HCT116 (cell line): Measurements from ENCODE around the gene SLC17A4. TPM values are rescaled to one million over a fixed set of nuclear protein-coding genes. Genes with fewer than 3 reads are reported as not detected.

Experiments
- ATAC-seq: fragments of 200-7000 bp; cut with Tn5 transposase; 2 replicates; pipeline ENCODE4 v1.9.1; 2020; ENCODE audit warnings: mild to moderate bottlenecking, moderate library complexity
- BruUV-seq: library from RNA; stranded (reverse); fragments of 400-500 nt; replicated peaks from 2 replicates; lab custom pipeline; 2021; lab: Mats Ljungman, UMichigan
- CTCF ChIA-PET: fragments of 300-600 bp; sonication (Branson Sonifier 250); formaldehyde crosslinking; loops from one replicate; lab custom pipeline; 2021; ENCODE audit warnings: antibody characterized with exemption; lab: Charles Lee
- POLR2A ChIA-PET: fragments of 300-600, 350-600 bp; sonication (Branson Sonifier 250); formaldehyde crosslinking; loops from one replicate; lab custom pipeline; 2021; ENCODE audit warnings: antibody characterized with exemption; lab: Charles Lee
- RAD21 ChIA-PET, 2 experiments: fragments of 300-600 bp; sonication (Branson Sonifier 250); formaldehyde crosslinking; loops; one replicate each; lab custom pipeline; 2023; ENCODE audit warnings: low total read pairs in 2 of 2; ENCODE audit not compliant: uncharacterized antibody in 2 of 2, unreplicated experiment in 2 of 2, low non-redundant PET in 1 of 2; lab: Charles Lee
- DNase-seq: peaks from one replicate; pipeline ENCODE4 v3.0.0-alpha.2; 2010; ENCODE audit warnings: low read depth, low spot score
- H2AFZ ChIP-seq: fragments of 200-600 bp; shearing (Covaris generic), sonication (generic); 2 replicates; pipeline ENCODE4 v1.6.1; 2017; ENCODE audit warnings: low read depth, mixed run types, mixed read lengths, antibody characterized with exemption, low read length; ENCODE audit not compliant: poor library complexity, severe bottlenecking
- H3K27ac ChIP-seq: 2 replicates; pipeline ENCODE4 v1.5.1; 2012; ENCODE audit warnings: low read depth, low read length
- H3K27me3 ChIP-seq: fragments of 200-600 bp; sonication (generic); 2 replicates; pipeline ENCODE4 v1.6.1; 2016; ENCODE audit warnings: mixed run types, low read length, mixed read lengths; ENCODE audit not compliant: insufficient read depth
- H3K36me3 ChIP-seq, 2 experiments: fragments of 200-500 bp in 1 of 2; fragments of 200-600 bp in 1 of 2; sonication (Bioruptor generic) in 1 of 2; sonication (generic) in 1 of 2; 2 replicates each; pipeline versions ENCODE4 v1.5.1 to v1.6.1; 2014 to 2016; ENCODE audit warnings: low read length in 2 of 2, inconsistent platforms in 1 of 2, mixed read lengths in 1 of 2, mixed run types in 1 of 2; ENCODE audit not compliant: insufficient read depth in 2 of 2, control insufficient read depth in 1 of 2
- H3K4me1 ChIP-seq, 2 experiments: fragments of 200-600 bp in 1 of 2; sonication (generic) in 1 of 2; 2 replicates each; pipeline versions ENCODE4 v1.5.1 to v1.6.1; 2012 to 2017; ENCODE audit warnings: low read length in 2 of 2, inconsistent platforms in 1 of 2, mild to moderate bottlenecking in 1 of 2, mixed read lengths in 1 of 2, mixed run types in 1 of 2, moderate library complexity in 1 of 2; ENCODE audit not compliant: insufficient read depth in 2 of 2, control insufficient read depth in 1 of 2
- H3K4me2 ChIP-seq: fragments of 200-600 bp; sonication (generic); 2 replicates; pipeline ENCODE4 v1.6.1; 2017; ENCODE audit warnings: mixed run types, low read length, mixed read lengths
- H3K4me3 ChIP-seq, 2 experiments: fragments of 200-600 bp in 1 of 2; sonication (generic) in 1 of 2; replicated peaks in 1 of 2; 2 replicates each; pipeline ENCODE4 v1.5.1; 2011 to 2016; ENCODE audit warnings: low read length in 2 of 2, control low read depth in 1 of 2, low read depth in 1 of 2, mild to moderate bottlenecking in 1 of 2, mixed read lengths in 1 of 2, mixed run types in 1 of 2
- H3K79me2 ChIP-seq: fragments of 200-600 bp; sonication (generic); 2 replicates; pipeline ENCODE4 v1.6.1; 2017; ENCODE audit warnings: mild to moderate bottlenecking, mixed run types, low read length, moderate library complexity, mixed read lengths; ENCODE audit not compliant: insufficient read depth
- H3K9ac ChIP-seq: fragments of 200-600 bp; sonication (generic); 2 replicates; pipeline ENCODE4 v1.6.1; 2016; ENCODE audit warnings: low read length, mixed read lengths
- H3K9me2 ChIP-seq: fragments of 200-600 bp; sonication (generic), shearing (Covaris generic); 2 replicates; pipeline ENCODE4 v1.6.1; 2017; ENCODE audit warnings: mixed run types, mild to moderate bottlenecking, moderate library complexity; ENCODE audit not compliant: insufficient read depth
- H3K9me3 ChIP-seq, 2 experiments: fragments of 200-500 bp in 1 of 2; fragments of 200-600 bp in 1 of 2; sonication (Bioruptor generic) in 1 of 2; sonication (generic) in 1 of 2; 2 replicates each; pipeline ENCODE4 v1.6.1; 2014 to 2017; ENCODE audit warnings: low read length in 2 of 2, mixed read lengths in 2 of 2, inconsistent platforms in 1 of 2, low read depth in 1 of 2, mild to moderate bottlenecking in 1 of 2, mixed run types in 1 of 2, moderate library complexity in 1 of 2; ENCODE audit not compliant: control insufficient read depth in 1 of 2, insufficient read depth in 1 of 2
- H4K20me1 ChIP-seq: fragments of 200-600 bp; sonication (generic), shearing (Covaris generic); 2 replicates; pipeline ENCODE4 v1.6.1; 2017; ENCODE audit warnings: mixed run types, mild to moderate bottlenecking, moderate library complexity; ENCODE audit not compliant: insufficient read depth
- ATF3 ChIP-seq: IDR thresholded peaks from 2 replicates; pipeline ENCODE4 v1.6.1; 2012
- CBX3 ChIP-seq: IDR thresholded peaks from 2 replicates; pipeline ENCODE4 v1.6.1; 2012; ENCODE audit warnings: low read depth
- CEBPB ChIP-seq: IDR thresholded peaks from 2 replicates; pipeline ENCODE4 v1.6.1; 2012; ENCODE audit warnings: low read depth
- CTCF ChIP-seq, 3 experiments: fragments of 200-600 bp in 1 of 3; sonication (generic) in 1 of 3; IDR thresholded peaks in 2 of 3; conservative IDR thresholded peaks in 1 of 3; 2 replicates each; pipeline ENCODE4 v1.5.1; 2012 to 2017; ENCODE audit warnings: low read depth in 2 of 3, low read length in 2 of 3, antibody characterized with exemption in 1 of 3, borderline replicate concordance in 1 of 3, control low read depth in 1 of 3, mild to moderate bottlenecking in 1 of 3, mixed read lengths in 1 of 3, mixed run types in 1 of 3, moderate library complexity in 1 of 3; ENCODE audit not compliant: insufficient read depth in 1 of 3
- EGR1 ChIP-seq: IDR thresholded peaks from 2 replicates; pipeline ENCODE4 v1.6.1; 2012; ENCODE audit warnings: low read depth
- EZH2 ChIP-seq: fragments of 200-600 bp; sonication (generic); IDR thresholded peaks from 2 replicates; pipeline ENCODE4 v1.6.1; 2017; ENCODE audit warnings: antibody characterized with exemption, mixed run types
- JUND ChIP-seq: IDR thresholded peaks from 2 replicates; pipeline ENCODE4 v1.6.1; 2012
- MAX ChIP-seq: IDR thresholded peaks from 2 replicates; pipeline ENCODE4 v1.6.1; 2012
- POLR2A ChIP-seq: IDR thresholded peaks from 2 replicates; pipeline ENCODE4 v1.7.0; 2011; ENCODE audit warnings: borderline replicate concordance; ENCODE audit not compliant: insufficient read depth, insufficient read length; ENCODE audit errors: extremely low read depth
- POLR2AphosphoS5 ChIP-seq: IDR thresholded peaks from 2 replicates; pipeline ENCODE4 v1.6.1; 2011; ENCODE audit warnings: mild to moderate bottlenecking, low read depth, low read length, moderate library complexity
- RAD21 ChIP-seq: IDR thresholded peaks from 2 replicates; pipeline ENCODE4 v1.6.1; 2012; ENCODE audit warnings: low read depth, mild to moderate bottlenecking
- SP1 ChIP-seq: IDR thresholded peaks from 2 replicates; pipeline ENCODE4 v1.6.1; 2012; ENCODE audit warnings: low read depth
- SRF ChIP-seq: IDR thresholded peaks from 2 replicates; pipeline ENCODE4 v1.6.1; 2012; ENCODE audit warnings: low read depth
- TCF7L2 ChIP-seq: IDR thresholded peaks from 2 replicates; pipeline ENCODE4 v1.7.0; 2011; ENCODE audit warnings: borderline replicate concordance, inconsistent platforms; ENCODE audit not compliant: insufficient read depth, insufficient read length; ENCODE audit errors: extremely low read depth
- YY1 ChIP-seq: IDR thresholded peaks from 2 replicates; pipeline ENCODE4 v1.6.1; 2011; ENCODE audit warnings: low read length, low read depth, moderate library complexity, mild to moderate bottlenecking; ENCODE audit not compliant: insufficient replicate concordance; ENCODE audit errors: extremely low read depth
- ZFX ChIP-seq: fragments of 450-650 bp; IDR thresholded peaks from 2 replicates; pipeline ENCODE4 v1.6.1; 2017
- ZNF274 ChIP-seq: fragments of 200-500 bp; sonication (Bioruptor generic); IDR thresholded peaks from 2 replicates; pipeline ENCODE4 v1.6.1; 2014; ENCODE audit warnings: mild to moderate bottlenecking, low read depth, low read length, inconsistent platforms
- intact Hi-C: fragments of 100-400 bp; cut with micrococcal nuclease; formaldehyde crosslinking; loops from 2 replicates; pipeline ENCODE4 v1.10.0; 2022
- total RNA-seq: library from RNA; stranded (reverse); gene quantifications from one replicate; pipeline ENCODE4 v1.2.1, GENCODE V29; 2021; ENCODE audit not compliant: unreplicated experiment

Gene SLC17A4
- total RNA-seq, 1 experiment from 2014 or later = not detected

GRCh38 chr6:25706314-25707014 lies 48.1 kb upstream of the SLC17A4 start:
- ChIA-PET RAD21 (no interaction called here), CTCF (interaction anchor here (1.4 to 1.9 kb wide), 2 partner anchors 10 to 12 kb away, joined by 3 to 5 read pairs; no protein-coding TSS in a partner anchor), POLR2A (no interaction called here)
- no peaks in the 10 kb centered on the region for H3K36me3 ChIP-seq
- no peak overlapping the region for H3K27ac ChIP-seq
- no peaks in the 10 kb centered on the region for H4K20me1 ChIP-seq
- no peak for DNase-seq
- no peak overlapping the region for H3K4me3 ChIP-seq
- intact Hi-C loops = no loop called here
- H3K9me2 ChIP-seq = no peaks in the 10 kb centered on the region
- H3K27me3 ChIP-seq = no peaks in the 10 kb centered on the region
- H3K4me2 ChIP-seq = no peak overlapping the region
- no peaks in the 10 kb centered on the region for H3K9me3 ChIP-seq
- no peak overlapping the region for H3K9ac ChIP-seq
- no peak for TF ChIP-seq EGR1
- no peak for TF ChIP-seq CBX3
- TF ChIP-seq EZH2 = no peak
- TF ChIP-seq MAX = no peak
- no peak for TF ChIP-seq POLR2A
- no peak for TF ChIP-seq ZNF274
- TF ChIP-seq JUND = no peak
- no peak for TF ChIP-seq CEBPB
- TF ChIP-seq ATF3 = no peak
- no peak for TF ChIP-seq RAD21
- no peak for TF ChIP-seq SRF
- no peak for TF ChIP-seq CTCF (IDR thresholded peaks at IDR 0.05 in 2 of 3, conservative IDR thresholded peaks at IDR 0.05 in 1 of 3; ENCODE audit: borderline replicate concordance in 1 of 3, insufficient read depth in 1 of 3, low read depth in 2 of 3, low read length in 2 of 3)
- no peak for TF ChIP-seq SP1
- TF ChIP-seq ZFX = no peak
- no peak for TF ChIP-seq POLR2AphosphoS5
- TF ChIP-seq TCF7L2 = no peak
- TF ChIP-seq YY1 = no peak
- H3K4me1 ChIP-seq = no peaks in the 10 kb centered on the region
- H2AFZ ChIP-seq = no peak overlapping the region
- no peak for ATAC-seq
- no peaks in the 10 kb centered on the region for H3K79me2 ChIP-seq
- no TSS peak for BruUV-seq
